ENCODE data around the gene LARGE1. TPM values are rescaled to one million over a fixed set of nuclear protein-coding genes. Genes with fewer than 3 reads are reported as not detected.

Gene LARGE1
- total and polyA plus RNA-seq, 2 of the 8 experiments (the other 6 are each of a cell fraction or from before 2014, with no cell fraction given) = 43.7 to 83.0 TPM

- Histone ChIP-seq H3K23ac (ENCODE audit: insufficient read length) (no peak overlapping the region), H3K56ac (replicated peaks; ENCODE audit: insufficient read length, low read depth, low read length) (no peak overlapping the region), H3K4me1 (replicated peaks in 1 of 4; ENCODE audit: control insufficient read depth in 3 of 4, insufficient read depth in 4 of 4, low read length in 3 of 4) (no peaks in the 10 kb centered on the region; a peak in 2 of 7 replicates), H3K4me2 (ENCODE audit: insufficient read depth in 1 of 2, low read depth in 2 of 2, low read length in 2 of 2) (no peak overlapping the region), H3K4me3 (ENCODE audit: extremely low read depth in 1 of 4, insufficient read depth in 2 of 4, low read depth in 3 of 4, low read length in 4 of 4) (no peak overlapping the region), H2BK12ac (ENCODE audit: low read depth, low read length) (no peak overlapping the region), H2BK20ac (ENCODE audit: low read length) (no peak overlapping the region), H2BK120ac (replicated peaks; ENCODE audit: low read depth, low read length) (no peak overlapping the region), H2AFZ (ENCODE audit: low read length) (no peak overlapping the region), H3K23me2 (ENCODE audit: low read depth, low read length) (no peaks in the 10 kb centered on the region), H4K91ac (replicated peaks; ENCODE audit: insufficient read length, low read length) (no peak overlapping the region), H3K27me3 (replicated peaks in 1 of 4; ENCODE audit: control insufficient read depth in 3 of 4, extremely low read depth in 1 of 4, insufficient read depth in 3 of 4, low read length in 3 of 4) (no peaks in the 10 kb centered on the region), H3K9ac (replicated peaks in 1 of 4; ENCODE audit: extremely low read depth in 1 of 4, low read depth in 3 of 4, low read length in 3 of 4) (no peak overlapping the region), H2BK15ac (ENCODE audit: low read length) (no peak overlapping the region), H3K9me3 (ENCODE audit: insufficient read depth in 2 of 2, low read depth in 1 of 2, low read length in 1 of 2) (no peaks in the 10 kb centered on the region), H3K79me2 (ENCODE audit: control insufficient read depth in 1 of 2, insufficient read depth in 2 of 2, low read length in 2 of 2) (peaks cover 0 to 81% of the 10 kb centered on the region in 2 experiments), H2AK5ac (ENCODE audit: low read depth, low read length) (no peak overlapping the region), H4K8ac (ENCODE audit: extremely low read depth, insufficient read depth, low read length) (no peak overlapping the region), H4K20me1 (replicated peaks in 1 of 2; ENCODE audit: control insufficient read depth in 1 of 2, insufficient read depth in 2 of 2, low read length in 2 of 2) (peaks cover 3 to 9% of the 10 kb centered on the region in 2 experiments), H3K14ac (ENCODE audit: insufficient read length) (no peak overlapping the region), H3K18ac (ENCODE audit: extremely low read depth, low read length) (no peak overlapping the region), H3K4ac (replicated peaks; ENCODE audit: insufficient read length, low read depth, low read length) (no peak overlapping the region), H3K79me1 (ENCODE audit: low read depth, low read length) (peaks cover 15% of the 10 kb centered on the region), H2BK5ac (ENCODE audit: low read depth, low read length) (no peak overlapping the region), H3K27ac (ENCODE audit: low read depth, low read length) (no peak overlapping the region), H4K5ac (ENCODE audit: insufficient read length, low read depth, low read length) (no peak overlapping the region), H3K36me3 (ENCODE audit: control insufficient read depth in 2 of 4, insufficient read depth in 4 of 4, low read length in 3 of 4) (peaks cover 0 to 10% (median 1%) of the 10 kb centered on the region in 4 experiments; a peak in 2 of 8 replicates)
- DNase-seq (ENCODE audit: low read depth in 1 of 2, low spot score in 2 of 2) = no peak
- POLR2A ChIA-PET (ENCODE audit: partially characterized antibody) = no interaction called here
- CTCF ChIA-PET (ENCODE audit: partially characterized antibody) = no interaction called here
- WGBS, 2 experiments (ENCODE audit: extremely low coverage in 1 of 2, insufficient coverage in 1 of 2, insufficient read length in 1 of 2, insufficient replicate concordance in 2 of 2, low coverage in 1 of 2, low lambda C conversion rate in 2 of 2, missing lambda C conversion rate in 1 of 2) = 95% methylated on average over 3 of the region's 3 CpGs; no CpG with 5 or more reads in 1 of the 2 experiments
- FAIRE-seq = no peak
- TF ChIP-seq POU5F1 (IDR thresholded peaks at IDR 0.05; ENCODE audit: low read depth, low read length) = no peak
- TF ChIP-seq RNF2 (IDR thresholded peaks at IDR 0.05; ENCODE audit: borderline replicate concordance, low read depth, low read length, missing control alignments, poor library complexity, severe bottlenecking) = no peak
Measured at GRCh38 chr22:33746501-33746928, 173.8 kb downstream of the LARGE1 start.
